Sigmoid colon (tissue), 7 donors: ENCODE measurements around the gene ACTR5. TPM values are rescaled to one million over a fixed set of nuclear protein-coding genes. Genes with fewer than 3 reads are reported as not detected.
A peak's percentile ranks its signal among the peaks of the same experiment; 100 is the strongest.

ENCODE experiments used
- DNase-seq: peaks from one replicate; pipeline ENCODE4 v3.0.0-alpha.2; 2019
- H3K27ac ChIP-seq, 4 donors: fragments of 200-600 bp; sonication (generic); one replicate each; pipeline ENCODE4 v1.5.1; 2016 to 2019; ENCODE audit warnings: mild to moderate bottlenecking in 1 of 4
- H3K27me3 ChIP-seq, 3 donors: fragments of 200-600 bp; sonication (generic); one replicate each; pipeline ENCODE4 v1.5.1; 2019; ENCODE audit warnings: mild to moderate bottlenecking in 1 of 3
- H3K36me3 ChIP-seq, 4 donors: fragments of 200-600 bp; sonication (generic); one replicate each; pipeline ENCODE4 v1.5.1; 2016 to 2019
- H3K4me1 ChIP-seq, 4 donors: fragments of 200-600 bp; sonication (generic); one replicate each; pipeline ENCODE4 v1.5.1; 2017 to 2019
- H3K4me3 ChIP-seq, 4 donors: fragments of 200-600 bp; sonication (generic); one replicate each; pipeline ENCODE4 v1.5.1; 2017 to 2019; ENCODE audit warnings: mild to moderate bottlenecking in 2 of 4, moderate library complexity in 1 of 4
- H3K9me3 ChIP-seq, 4 donors: fragments of 200-600 bp in 3 of 4; sonication (generic) in 3 of 4; one replicate each; pipeline versions ENCODE4 v1.5.1 to v1.6.1; 2013 to 2019
- CTCF ChIP-seq, 4 experiments: fragments of 450-650 bp in 3 of 4; fragments of 200-600 bp in 1 of 4; IDR thresholded peaks; one replicate each; pipeline ENCODE4 v1.5.1; 2016 to 2019; ENCODE audit warnings: antibody characterized with exemption in 4 of 4, mild to moderate bottlenecking in 3 of 4, moderate library complexity in 2 of 4
- EP300 ChIP-seq, 4 donors: sonication (generic); formaldehyde crosslinking; IDR thresholded peaks; one replicate each; pipeline ENCODE4 v1.6.1; 2017; ENCODE audit warnings: antibody characterized with exemption in 4 of 4
- POLR2A ChIP-seq, 2 donors: fragments of 450-650 bp; IDR thresholded peaks; one replicate each; pipeline ENCODE4 v1.6.1; 2016; ENCODE audit warnings: antibody characterized with exemption in 2 of 2, mild to moderate bottlenecking in 2 of 2, moderate library complexity in 2 of 2
- POLR2AphosphoS5 ChIP-seq, 4 donors: sonication (generic); formaldehyde crosslinking; IDR thresholded peaks; one replicate each; pipeline ENCODE4 v1.6.1; 2017; ENCODE audit warnings: antibody characterized with exemption in 4 of 4
- WGBS, 2 donors: extraction: QIAGEN DNeasy Blood & Tissue Kit; methylation state at CpG; one replicate each; pipeline ENCODE4 v1.1.7; 2013; 5-methylcytosine and 5-hydroxymethylcytosine counted together
- intact Hi-C: fragments of 100-400 bp; cut with DNase I; formaldehyde crosslinking; loops from one replicate; pipeline ENCODE4 v1.15.1; 2023
- polyA plus RNA-seq, 3 donors: library from polyadenylated mRNA; stranded (reverse); fragments of 200-250 nt; gene quantifications; one replicate each; pipeline ENCODE4 v1.2.3, GENCODE V29; 2013
- total RNA-seq, 4 donors: library from RNA; depleted of rRNA; stranded (reverse); fragments of >200 nt; gene quantifications; one replicate each; pipeline ENCODE4 v1.1.0, GENCODE V29; 2016
- donor health status: healthy with polysubstance abuse.
- donor health status: Bipolar disorder and iron deficiency.
- donor health status: healthy.

Gene ACTR5
- total RNA-seq (1 to 10 TPM; 6.4 to 10.0 (median 8.6) TPM), polyA plus RNA-seq (1 to 10 TPM; 1.8 to 5.6 (median 3.2) TPM)

DNA sequence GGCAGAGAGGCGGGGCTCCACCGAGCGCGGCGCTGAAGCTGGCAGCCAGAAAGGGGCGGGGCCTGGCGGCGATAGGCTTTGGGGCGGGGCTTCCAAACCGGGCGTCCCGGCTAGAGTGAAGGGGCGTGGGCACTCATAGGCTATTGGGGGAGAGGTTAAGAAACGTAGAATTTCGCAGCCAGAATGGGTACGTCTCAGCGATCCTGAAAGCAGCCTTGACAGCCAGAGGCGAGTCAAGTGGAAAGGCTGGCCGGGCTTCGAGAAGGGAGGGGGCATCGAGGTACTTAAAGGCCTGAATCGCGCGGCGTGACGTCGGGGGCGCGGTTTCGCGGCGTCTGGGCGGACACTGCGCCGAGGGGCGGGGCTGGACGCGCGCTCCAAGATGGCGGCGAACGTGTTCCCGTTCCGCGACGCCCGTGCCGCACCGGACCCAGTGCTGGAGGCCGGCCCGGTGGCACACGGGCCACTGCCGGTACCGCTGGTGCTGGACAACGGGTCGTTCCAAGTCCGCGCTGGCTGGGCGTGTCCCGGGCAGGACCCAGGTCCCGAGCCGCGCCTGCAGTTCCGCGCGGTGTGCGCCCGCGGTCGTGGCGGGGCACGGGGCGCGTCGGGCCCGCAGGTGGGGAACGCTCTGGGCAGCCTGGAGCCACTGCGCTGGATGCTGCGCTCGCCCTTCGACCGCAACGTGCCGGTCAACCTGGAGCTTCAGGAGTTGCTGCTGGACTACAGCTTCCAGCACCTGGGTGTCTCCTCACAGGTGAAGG lies at the start of gene ACTR5:
TSS of gene ACTR5 (plus strand) at position 364 of the 764 bp plus-strand sequence. CDS start at position 383, 19 bp downstream.
- Histone ChIP-seq H3K4me3 (peak within 1 kb of the TSS; percentile 55 to 95 (median 82)), H3K27ac (peak within 1 kb of the TSS; percentile 80 to 87 (median 84)), H3K27me3 (peaks cover 0 to 1% (median 0%) of the 10 kb centered on the region in 3 donors), H3K36me3 (peaks cover 0 to 14% (median 0%) of the 10 kb centered on the region in 4 donors), H3K9me3 (no peaks in the 10 kb centered on the region), H3K4me1 (peaks cover 0 to 21% (median 16%) of the 10 kb centered on the region in 4 donors)
- peak; percentile 95 for DNase-seq
- 0% methylated on average over 84 of the region's 84 CpGs for WGBS, 2 donors
- TF ChIP-seq POLR2A (IDR thresholded peaks at IDR 0.05): no peak
- peak in 3 of 4 donors; percentile 48 to 76 (median 70) for TF ChIP-seq POLR2AphosphoS5 (IDR thresholded peaks at IDR 0.05)
- TF ChIP-seq CTCF (IDR thresholded peaks at IDR 0.05): no peak
- TF ChIP-seq EP300 (IDR thresholded peaks at IDR 0.05): no peak
- intact Hi-C loops: no loop called here

GRCh38 chr20:38698541-38698940 lies 49.7 kb upstream of the ACTR5 start:
- Histone ChIP-seq H3K9me3 (no peaks in the 10 kb centered on the region), H3K36me3 (no peaks in the 10 kb centered on the region), H3K27ac (no peak overlapping the region), H3K4me1 (no peaks in the 10 kb centered on the region), H3K27me3 (peaks cover 0 to 32% (median 0%) of the 10 kb centered on the region in 3 donors), H3K4me3 (no peak overlapping the region)
- intact Hi-C loops: no loop called here
- 83 to 84% methylated on average over 15 of the region's 15 CpGs for WGBS, 2 donors
- TF ChIP-seq POLR2AphosphoS5 (IDR thresholded peaks at IDR 0.05) (no peak), CTCF (IDR thresholded peaks at IDR 0.05) (no peak), EP300 (IDR thresholded peaks at IDR 0.05) (no peak), POLR2A (IDR thresholded peaks at IDR 0.05) (no peak)
- no peak for DNase-seq

GRCh38 chr20:38700141-38700540 lies 48.1 kb upstream of the ACTR5 start:
- TF ChIP-seq EP300 (IDR thresholded peaks at IDR 0.05): no peak
- no peak for TF ChIP-seq POLR2AphosphoS5 (IDR thresholded peaks at IDR 0.05)
- no peak for TF ChIP-seq POLR2A (IDR thresholded peaks at IDR 0.05)
- no peak for TF ChIP-seq CTCF (IDR thresholded peaks at IDR 0.05)
- Histone ChIP-seq H3K27ac (no peak overlapping the region), H3K9me3 (no peaks in the 10 kb centered on the region), H3K4me1 (no peaks in the 10 kb centered on the region), H3K27me3 (peaks cover 0 to 43% (median 0%) of the 10 kb centered on the region in 3 donors), H3K36me3 (no peaks in the 10 kb centered on the region), H3K4me3 (no peak overlapping the region)
- 48 to 49% methylated on average over 4 of the region's 4 CpGs for WGBS, 2 donors
- intact Hi-C loops: no loop called here
- DNase-seq: no peak

GRCh38 chr20:38700926-38701325 lies 47.3 kb upstream of the ACTR5 start:
- WGBS, 2 donors: 74 to 89% methylated on average over 3 of the region's 3 CpGs
- DNase-seq: no peak
- intact Hi-C loops: no loop called here
- Histone ChIP-seq H3K4me3 (no peak overlapping the region), H3K27ac (no peak overlapping the region), H3K27me3 (peaks cover 0 to 50% (median 0%) of the 10 kb centered on the region in 3 donors), H3K36me3 (no peaks in the 10 kb centered on the region), H3K4me1 (no peaks in the 10 kb centered on the region), H3K9me3 (no peaks in the 10 kb centered on the region)
- TF ChIP-seq POLR2AphosphoS5 (IDR thresholded peaks at IDR 0.05): no peak
- TF ChIP-seq POLR2A (IDR thresholded peaks at IDR 0.05): no peak
- no peak for TF ChIP-seq CTCF (IDR thresholded peaks at IDR 0.05)
- TF ChIP-seq EP300 (IDR thresholded peaks at IDR 0.05): no peak
